ENCODE data around the gene ANXA7. TPM values are rescaled to one million over a fixed set of nuclear protein-coding genes. Genes with fewer than 3 reads are reported as not detected.
A peak's percentile ranks its signal among the peaks of the same experiment; 100 is the strongest.

ANXA7 gene
- polyA plus RNA-seq, 1 experiment = 134 TPM

DNA sequence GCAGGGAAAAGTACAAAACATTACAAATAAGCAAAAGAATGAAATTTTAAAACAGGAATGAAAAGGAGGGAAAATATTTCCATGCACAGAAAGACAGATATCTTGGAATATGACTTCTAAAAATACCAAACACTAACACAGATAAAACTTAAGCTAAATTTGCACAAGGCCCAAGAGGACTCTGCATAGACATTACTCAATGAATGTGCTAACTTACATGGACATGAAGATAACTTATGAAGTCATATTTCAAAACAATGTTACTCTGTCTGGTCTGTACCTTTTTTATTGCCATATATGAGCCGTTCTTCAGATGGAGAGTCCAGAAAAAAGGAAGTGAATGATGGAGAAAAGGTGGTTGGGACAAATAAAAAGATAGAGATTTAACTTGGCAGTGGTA is 34.5 kb upstream of the ANXA7 start:
- POLR2A ChIA-PET = no interaction called here
- no peak for DNase-seq (ENCODE audit: low read depth)
- CTCF ChIA-PET = no interaction called here
- Histone ChIP-seq H3K27me3 (ENCODE audit: control insufficient read depth, insufficient read depth, low read length) (no peaks in the 10 kb centered on the region), H3K4me3 (ENCODE audit: low read depth, low read length) (no peak overlapping the region), H3K36me3 (ENCODE audit: control insufficient read depth, insufficient read depth, low read length) (no peaks in the 10 kb centered on the region; the same call in 1 of the 2 replicates)
- TF ChIP-seq, protein P1, sequence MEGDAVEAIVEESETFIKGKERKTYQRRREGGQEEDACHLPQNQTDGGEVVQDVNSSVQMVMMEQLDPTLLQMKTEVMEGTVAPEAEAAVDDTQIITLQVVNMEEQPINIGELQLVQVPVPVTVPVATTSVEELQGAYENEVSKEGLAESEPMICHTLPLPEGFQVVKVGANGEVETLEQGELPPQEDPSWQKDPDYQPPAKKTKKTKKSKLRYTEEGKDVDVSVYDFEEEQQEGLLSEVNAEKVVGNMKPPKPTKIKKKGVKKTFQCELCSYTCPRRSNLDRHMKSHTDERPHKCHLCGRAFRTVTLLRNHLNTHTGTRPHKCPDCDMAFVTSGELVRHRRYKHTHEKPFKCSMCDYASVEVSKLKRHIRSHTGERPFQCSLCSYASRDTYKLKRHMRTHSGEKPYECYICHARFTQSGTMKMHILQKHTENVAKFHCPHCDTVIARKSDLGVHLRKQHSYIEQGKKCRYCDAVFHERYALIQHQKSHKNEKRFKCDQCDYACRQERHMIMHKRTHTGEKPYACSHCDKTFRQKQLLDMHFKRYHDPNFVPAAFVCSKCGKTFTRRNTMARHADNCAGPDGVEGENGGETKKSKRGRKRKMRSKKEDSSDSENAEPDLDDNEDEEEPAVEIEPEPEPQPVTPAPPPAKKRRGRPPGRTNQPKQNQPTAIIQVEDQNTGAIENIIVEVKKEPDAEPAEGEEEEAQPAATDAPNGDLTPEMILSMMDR (IDR thresholded peaks at IDR 0.05; ENCODE audit: insufficient read depth, low read depth, low read length) = no peak

DNA sequence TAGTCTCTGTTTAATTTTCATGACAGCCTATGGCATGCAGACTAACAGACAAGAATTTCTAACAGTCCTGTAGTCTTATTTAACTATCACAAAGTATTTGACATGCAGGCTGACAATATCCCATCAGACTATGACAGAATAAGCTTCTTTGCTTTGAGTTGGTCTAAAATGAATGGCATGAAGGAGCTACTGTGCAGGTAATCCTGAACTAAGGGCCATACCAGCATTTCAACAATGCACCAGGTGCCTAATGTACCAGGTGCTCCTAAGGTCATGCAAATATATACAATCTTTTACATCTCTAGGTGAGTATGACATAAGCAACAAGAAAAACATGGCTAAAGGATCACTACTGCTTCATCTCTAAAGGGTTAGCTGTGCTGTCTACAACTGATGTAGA is 33.1 kb upstream of the ANXA7 start:
- TF ChIP-seq, protein P1 (IDR thresholded peaks at IDR 0.05; ENCODE audit: insufficient read depth, low read depth, low read length) = no peak
- no peak overlapping the region for H3K4me3 ChIP-seq (ENCODE audit: low read depth, low read length)
- POLR2A ChIA-PET = no interaction called here

DNA sequence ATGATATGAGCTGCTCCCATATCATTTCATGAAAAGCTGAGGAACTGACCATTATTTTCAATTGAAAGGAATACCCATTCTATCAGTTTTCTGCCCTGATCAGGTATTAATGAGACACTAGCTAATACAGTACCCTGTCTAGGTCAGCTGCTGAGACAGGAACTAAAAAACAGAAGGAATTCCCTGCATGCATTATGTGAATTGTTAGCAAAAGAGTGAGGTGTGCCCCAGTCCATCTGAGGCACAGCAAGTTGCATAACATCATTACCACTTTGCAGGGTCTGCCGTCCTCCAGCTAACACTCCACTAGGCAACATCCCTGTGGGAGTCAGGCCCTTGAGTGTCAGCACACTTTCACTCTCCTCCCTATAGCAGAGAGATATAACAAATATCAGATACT is 30.6 kb upstream of the ANXA7 start:
- Histone ChIP-seq H3K36me3 (ENCODE audit: control insufficient read depth, insufficient read depth, low read length) (no peaks in the 10 kb centered on the region; the same call in 1 of the 2 replicates), H3K4me3 (ENCODE audit: low read depth, low read length) (no peak overlapping the region), H3K27me3 (ENCODE audit: control insufficient read depth, insufficient read depth, low read length) (no peaks in the 10 kb centered on the region)
- CTCF ChIA-PET = no interaction called here
- POLR2A ChIA-PET = no interaction called here
- DNase-seq (ENCODE audit: low read depth) = no peak
- TF ChIP-seq, protein P1 (IDR thresholded peaks at IDR 0.05; ENCODE audit: insufficient read depth, low read depth, low read length) = no peak

More for the DNA sequence above, 33.1 kb upstream of the ANXA7 start:
- H3K36me3 ChIP-seq (ENCODE audit: control insufficient read depth, insufficient read depth, low read length) = no peaks in the 10 kb centered on the region; the same call in 1 of the 2 replicates
- CTCF ChIA-PET = interaction anchor here (0.7 kb wide), 1 partner anchor 25 kb away, joined by 3 read pairs; no protein-coding TSS in a partner anchor
- DNase-seq (ENCODE audit: low read depth) = no peak
- no peaks in the 10 kb centered on the region for H3K27me3 ChIP-seq (ENCODE audit: control insufficient read depth, insufficient read depth, low read length)

DNA sequence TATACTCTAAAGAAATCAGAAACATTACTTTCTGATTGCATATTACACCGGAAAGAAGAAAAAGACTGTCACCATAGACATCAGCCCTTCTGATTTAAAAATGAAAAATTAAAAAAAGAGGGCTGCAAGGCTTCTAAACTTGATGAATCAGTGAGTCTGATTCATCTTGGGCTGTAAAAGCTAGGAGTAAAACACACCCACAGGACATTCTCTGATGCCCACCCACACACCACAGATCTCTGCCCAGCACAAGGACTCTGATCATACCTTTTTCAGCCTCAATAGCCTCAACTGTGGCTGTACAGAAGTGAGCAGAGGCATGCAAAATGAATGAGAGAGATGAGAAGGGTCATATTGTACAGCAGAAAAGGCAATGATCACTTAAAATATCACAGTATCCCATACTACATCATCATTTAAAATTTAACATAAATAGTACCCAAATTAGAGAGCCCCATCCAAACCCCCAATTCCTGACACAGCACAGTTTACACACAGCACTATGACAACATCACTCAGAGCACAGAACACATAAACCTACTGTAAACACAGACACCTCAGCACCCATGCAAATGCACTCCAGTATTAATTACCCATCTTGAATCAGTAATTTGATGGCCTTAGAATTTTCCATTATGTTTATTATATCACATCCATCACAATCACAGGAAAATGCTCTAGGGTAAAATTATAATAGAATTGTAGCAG is 25.9 kb upstream of the ANXA7 start:
- ChIA-PET POLR2A (no interaction called here), CTCF (no interaction called here)
- Histone ChIP-seq H3K27me3 (ENCODE audit: control insufficient read depth, insufficient read depth, low read length) (no peaks in the 10 kb centered on the region), H3K4me3 (ENCODE audit: low read depth, low read length) (no peak overlapping the region), H3K36me3 (ENCODE audit: control insufficient read depth, insufficient read depth, low read length) (peaks cover 2% of the 10 kb centered on the region)
- TF ChIP-seq, protein P1 (IDR thresholded peaks at IDR 0.05; ENCODE audit: insufficient read depth, low read depth, low read length) = no peak
- DNase-seq (ENCODE audit: low read depth) = peak; percentile 35

DNA sequence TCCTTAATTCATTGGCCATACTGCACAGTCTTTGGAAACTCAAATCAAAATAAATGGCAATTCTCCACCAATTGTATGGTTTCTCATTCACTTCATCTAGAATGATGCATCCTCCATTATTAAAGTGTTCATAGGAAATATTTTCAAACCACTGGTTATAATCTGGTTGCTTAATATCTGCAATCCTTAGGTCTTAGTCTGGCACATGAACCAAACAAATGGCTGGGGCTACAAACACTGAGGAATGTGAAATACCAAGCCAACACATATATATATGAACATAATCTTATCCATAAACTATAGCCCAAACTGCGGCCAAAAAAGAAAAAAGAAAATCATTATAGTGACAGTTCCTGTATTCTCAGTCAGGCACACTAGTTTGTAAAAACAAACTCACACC is 25.2 kb upstream of the ANXA7 start:
- H3K4me3 ChIP-seq (ENCODE audit: low read depth, low read length) = no peak overlapping the region
- H3K27me3 ChIP-seq (ENCODE audit: control insufficient read depth, insufficient read depth, low read length) = no peaks in the 10 kb centered on the region
- ChIA-PET CTCF (interaction anchor here (0.6 kb wide), 1 partner anchor 700 kb away, joined by 3 read pairs; no protein-coding TSS in a partner anchor), POLR2A (no interaction called here)
- peaks cover 2% of the 10 kb centered on the region; the same call in 1 of the 2 replicates for H3K36me3 ChIP-seq (ENCODE audit: control insufficient read depth, insufficient read depth, low read length)
- no peak for DNase-seq (ENCODE audit: low read depth)
- TF ChIP-seq, protein P1 (IDR thresholded peaks at IDR 0.05; ENCODE audit: insufficient read depth, low read depth, low read length) = no peak

All from BJ (cell line).